GM21576 (cell line): Measurements from ENCODE around the gene TGDS.

Experiments
- ATAC-seq: cut with Tn5 transposase; IDR thresholded peaks from one replicate; pipeline ENCODE4 v1.9.1; 2021; ENCODE audit warnings: mild to moderate bottlenecking, moderate library complexity; ENCODE audit not compliant: unreplicated experiment

TGDS gene

DNA sequence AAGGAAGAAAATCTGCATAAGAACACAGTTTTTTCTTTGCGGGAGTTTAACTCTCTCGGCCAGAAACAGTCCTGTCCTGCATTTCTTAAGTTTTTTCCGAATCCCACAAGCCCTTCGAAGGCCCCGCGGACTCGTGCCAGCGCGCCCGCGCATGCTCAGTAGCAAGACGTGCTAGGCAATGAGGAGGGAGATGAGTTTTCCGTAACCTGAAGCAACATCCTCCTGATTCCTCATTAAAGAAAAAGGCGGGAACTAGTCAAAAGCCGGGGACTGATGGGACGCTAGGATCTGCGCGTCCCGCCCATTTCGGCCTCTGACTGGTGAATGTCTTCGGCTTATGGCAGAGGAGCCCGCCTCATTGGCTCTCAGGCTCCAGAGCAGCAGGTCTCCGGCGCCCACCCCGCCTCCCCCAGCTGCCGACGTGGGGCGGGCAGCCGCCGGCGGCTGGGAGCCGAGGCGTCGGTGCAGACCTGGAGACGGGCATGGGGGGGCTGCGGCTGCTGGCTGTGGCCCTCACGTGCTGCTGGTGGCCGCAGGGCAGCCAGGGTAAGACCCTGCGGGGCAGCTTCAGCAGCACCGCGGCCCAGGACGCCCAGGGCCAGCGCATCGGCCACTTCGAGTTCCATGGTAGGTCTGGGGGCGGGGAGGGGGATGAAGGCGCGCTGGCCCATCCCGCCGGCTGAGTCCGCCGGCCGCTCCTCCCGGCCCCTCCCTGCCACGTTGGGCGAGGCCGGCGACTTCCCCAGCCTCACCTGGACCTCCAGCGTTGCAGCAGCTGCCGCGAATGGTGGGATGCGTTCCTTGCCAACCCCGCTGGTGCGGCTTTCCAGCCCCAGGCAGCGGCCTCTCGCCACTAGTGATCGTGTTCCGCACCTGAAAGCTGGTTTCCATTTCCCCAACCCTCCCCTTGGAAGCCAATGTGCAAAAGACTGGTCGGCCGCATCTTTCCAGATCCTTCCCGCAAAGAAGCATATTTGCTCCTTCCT lies 5.8 kb upstream of the TGDS start, which contains the start of gene GPR180:
Gene GPR180 (plus strand): TSS at position 412 of the 986 bp plus-strand sequence. CDS start 71 bp downstream, at position 483.
- peak; percentile 99 for ATAC-seq

DNA sequence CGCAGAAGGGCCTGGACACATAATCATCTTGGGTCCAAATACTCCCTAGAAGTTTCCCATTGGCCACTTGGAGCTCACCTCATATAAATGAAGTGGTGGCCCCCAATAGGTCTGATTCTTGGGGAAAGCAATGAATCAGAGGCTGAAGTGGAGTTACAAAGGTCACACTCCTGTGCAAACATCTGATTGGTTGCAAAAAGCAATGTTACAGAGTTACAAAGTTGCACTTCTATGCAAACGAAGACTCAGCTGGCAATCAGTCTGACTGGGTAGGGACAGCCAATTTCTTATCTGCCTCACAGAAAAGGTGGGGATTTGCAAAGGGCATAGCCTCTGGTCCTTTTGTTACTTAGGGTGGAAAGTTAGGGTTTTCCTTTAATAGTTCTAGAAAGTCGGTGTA lies 3.9 kb upstream of the TGDS start:
- no peak for ATAC-seq

DNA sequence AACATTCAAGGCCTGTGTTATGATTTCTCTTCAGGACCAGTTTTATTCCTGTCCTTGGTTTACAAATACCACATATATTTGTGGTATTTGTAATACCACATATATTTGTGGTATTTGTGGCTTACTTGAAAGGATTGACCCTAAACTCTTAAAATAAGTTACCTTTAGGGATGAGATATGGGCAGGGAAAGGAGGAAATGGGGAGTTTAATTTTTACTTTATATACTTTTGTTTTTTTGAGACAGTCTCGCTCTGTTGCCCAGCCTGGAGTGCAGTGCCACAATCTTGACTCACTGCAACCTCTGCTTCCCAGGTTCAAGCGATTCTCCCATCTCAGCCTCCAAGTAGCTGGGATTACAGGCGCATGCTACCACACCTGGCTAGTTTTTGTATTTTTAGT lies 2.3 kb upstream of the TGDS start:
- no peak for ATAC-seq

DNA sequence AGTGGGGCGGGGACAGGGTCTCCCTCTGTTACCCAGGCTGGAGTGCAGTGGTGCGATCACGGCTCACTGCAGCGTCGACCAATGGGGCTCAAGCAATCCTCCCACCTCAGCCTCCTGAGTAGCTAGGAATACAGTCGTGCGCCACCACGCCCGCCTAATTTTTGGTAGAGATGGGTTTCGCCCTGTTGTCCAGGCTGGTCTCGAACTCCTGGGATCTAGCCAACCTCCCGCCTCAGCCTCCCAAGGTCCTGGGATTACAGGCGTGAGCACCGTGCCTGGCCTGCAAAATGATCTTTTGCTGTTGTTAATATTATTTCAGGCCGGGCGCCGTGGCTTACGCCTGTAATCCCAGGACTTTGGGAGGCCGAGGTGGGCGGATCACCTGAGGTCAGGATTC lies 621 bp upstream of the TGDS start:
- ATAC-seq: no peak

DNA sequence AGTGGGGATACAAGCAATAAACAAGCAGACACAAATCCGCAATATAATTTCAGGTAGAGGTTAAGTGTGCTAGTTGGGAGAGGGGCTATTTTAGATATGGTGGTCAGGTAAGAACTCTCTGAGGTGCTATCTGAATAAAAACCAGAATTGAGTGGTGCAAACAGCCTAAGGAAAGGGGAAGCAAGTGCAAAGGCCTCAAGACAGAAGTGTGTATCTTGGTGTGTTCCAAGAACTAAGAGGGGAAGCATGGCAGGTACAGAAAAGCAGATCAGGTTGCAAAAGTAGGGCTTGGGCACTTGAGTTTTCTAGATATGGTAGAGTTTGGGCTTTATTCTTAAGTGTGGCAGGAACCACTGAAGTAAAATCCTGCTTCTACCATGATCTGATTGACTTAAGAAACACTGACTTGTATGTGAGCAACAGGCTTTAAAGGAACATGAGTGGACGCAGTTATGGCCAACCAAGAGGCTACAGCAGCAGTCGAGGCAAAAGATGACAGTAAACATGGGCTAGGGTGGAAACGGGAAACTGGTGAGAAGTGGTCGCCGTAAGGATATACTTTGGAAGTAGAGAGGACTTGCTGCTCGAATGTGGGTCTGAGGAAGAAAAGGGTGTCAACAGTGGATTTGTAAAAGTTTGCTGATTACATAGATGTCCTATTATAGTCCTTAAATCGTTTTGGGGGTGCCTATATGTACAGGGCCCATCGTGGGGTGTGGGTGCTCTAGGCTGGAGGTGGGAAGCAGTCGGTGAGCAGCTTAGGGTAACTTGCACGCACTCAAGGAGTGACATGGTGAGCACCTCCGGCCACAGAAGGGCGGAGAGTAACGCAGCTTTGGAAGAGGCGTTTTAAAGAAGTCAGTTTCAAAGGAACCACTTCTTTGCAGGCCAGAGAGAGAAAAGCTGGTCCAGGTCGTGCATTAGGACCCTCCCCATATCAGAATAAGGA lies 677 bp downstream of the TGDS start:
- peak; percentile 48 for ATAC-seq

DNA sequence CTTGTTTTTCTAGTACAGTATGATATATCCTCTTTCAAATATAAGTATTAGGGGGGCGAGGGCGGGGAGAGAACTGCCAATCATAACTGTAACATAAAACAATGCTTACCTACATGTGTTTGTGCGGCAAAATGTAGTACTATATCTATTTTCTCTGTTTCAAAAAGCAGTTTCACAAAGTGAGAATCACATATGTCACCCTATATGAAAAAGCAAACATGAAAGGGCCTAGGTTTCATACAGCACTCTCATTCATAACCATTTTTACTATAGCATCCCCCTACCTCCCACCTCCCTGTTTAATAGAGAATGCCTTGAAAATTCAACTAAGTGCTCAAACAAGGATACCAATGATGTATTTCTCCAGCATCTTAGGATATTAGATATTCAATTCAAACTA lies 5.2 kb downstream of the TGDS start:
- no peak for ATAC-seq

DNA sequence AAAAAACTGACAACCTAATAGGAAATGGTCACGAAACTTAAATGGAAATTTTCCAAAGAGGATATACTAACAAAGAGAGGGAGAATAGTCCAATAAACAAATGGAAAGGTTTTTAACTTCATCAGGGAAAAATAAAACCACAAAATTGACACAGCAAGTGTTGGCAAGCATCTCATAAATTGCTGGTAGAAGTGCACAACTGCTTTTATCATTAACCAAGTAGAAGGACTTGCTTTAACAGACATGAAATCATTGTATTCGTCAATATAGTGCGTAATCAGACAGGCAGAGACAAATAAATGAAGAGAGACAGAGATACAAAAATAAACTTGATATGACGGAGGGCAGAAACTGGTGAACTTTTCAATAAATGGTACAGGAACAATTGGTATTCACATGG lies 7.4 kb downstream of the TGDS start:
- ATAC-seq: no peak

DNA sequence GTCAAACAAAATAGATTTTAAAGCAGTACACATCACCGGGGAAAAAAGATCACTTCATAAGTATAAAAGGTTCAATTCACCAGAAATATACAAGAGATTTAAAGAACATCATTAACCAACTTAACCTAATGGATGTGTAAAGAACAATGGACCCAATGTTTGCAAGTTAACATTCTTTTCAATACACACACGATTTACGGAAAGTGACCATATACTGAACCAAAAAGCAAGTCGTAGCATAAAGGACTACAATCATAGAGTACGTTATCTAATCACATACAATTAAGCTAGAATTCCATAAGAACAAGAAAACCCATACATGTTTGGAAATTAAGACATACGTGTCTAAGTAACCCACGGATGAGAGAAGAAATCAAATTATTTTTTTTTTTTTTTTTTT lies 9.6 kb downstream of the TGDS start:
- ATAC-seq: no peak

DNA sequence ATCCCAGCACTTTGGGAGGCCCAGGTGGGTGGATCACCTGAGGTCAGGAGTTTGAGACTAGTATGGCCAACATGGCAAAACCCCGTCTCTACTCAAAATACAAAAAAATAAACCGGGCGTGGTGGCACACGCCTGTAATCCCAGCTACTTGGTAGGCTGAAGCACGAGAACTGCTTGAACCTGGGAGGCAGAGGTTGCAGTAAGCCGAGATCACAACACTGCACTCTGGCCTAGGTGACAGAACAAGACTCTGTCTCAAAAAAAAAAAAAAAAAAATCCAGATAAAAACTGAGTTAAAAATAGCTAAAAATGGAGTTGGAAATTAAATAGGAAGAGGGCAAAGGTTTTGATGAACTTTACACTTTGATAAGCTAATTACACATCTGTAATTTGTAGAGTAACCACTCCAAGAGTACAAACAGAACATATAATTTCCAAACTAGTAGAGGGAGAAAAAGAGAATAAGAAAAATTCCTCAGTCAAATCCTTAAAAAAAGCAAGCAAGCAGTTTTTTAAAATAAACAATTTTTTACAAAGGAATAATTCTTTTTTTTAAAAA lies 10.3 kb downstream of the TGDS start:
- ATAC-seq: no peak

DNA sequence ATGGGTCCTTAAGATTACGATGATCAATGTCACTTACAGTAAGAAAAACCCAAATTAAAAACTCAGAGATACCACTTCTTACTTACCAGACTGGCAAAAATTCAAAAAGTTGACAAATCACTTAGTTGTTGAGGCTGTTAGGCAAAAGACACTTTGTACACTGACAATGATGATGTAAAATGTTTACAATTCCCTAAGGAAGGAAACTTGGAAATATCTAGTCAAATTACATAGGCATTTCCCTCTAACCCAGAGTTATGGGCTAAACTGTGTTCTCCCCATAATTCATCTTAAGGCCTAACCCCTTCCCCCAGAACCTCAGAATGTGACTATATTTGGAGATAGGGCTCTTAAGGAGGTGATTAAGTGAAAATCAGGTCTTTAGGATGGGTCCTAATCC lies 12.0 kb downstream of the TGDS start:
- ATAC-seq: no peak

DNA sequence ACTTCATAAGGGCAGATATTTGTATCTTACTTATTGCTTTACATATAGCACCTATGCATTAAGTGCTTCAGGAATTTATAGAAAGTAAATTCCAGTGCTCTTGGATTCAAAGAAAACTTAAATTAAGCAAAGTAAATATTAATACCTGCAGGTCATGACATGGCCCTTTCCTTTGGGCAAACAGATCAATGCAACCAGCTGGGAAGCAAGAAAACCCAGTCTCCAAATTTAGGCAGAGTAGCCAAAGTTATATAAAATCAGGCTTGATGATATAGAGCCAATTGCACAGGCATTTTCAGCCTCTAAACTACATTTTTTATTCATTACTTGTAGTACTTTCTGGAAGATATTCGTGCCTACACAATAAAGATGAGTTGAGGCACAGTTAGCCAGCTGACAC lies 16.9 kb downstream of the TGDS start:
- no peak for ATAC-seq

DNA sequence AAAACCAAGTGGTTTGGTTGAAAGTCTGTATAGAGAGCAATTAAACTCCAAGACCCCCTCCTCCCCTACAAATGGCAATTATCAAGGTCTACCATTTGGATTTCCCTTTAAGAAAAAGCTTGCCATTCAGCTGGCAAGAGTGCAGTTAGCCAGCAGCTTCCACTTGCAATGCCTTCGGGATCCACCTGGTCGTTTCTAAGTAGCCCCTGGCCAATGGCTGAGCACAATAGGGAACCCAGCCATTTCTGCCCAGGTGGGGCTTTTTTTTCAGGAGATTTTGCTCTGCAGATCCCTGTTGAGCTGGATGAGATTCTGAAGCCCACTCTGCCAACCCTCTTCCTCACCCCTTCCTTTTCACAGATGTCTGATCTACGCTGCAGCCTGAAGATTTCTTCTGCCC lies 26.3 kb downstream of the TGDS start:
- no peak for ATAC-seq

DNA sequence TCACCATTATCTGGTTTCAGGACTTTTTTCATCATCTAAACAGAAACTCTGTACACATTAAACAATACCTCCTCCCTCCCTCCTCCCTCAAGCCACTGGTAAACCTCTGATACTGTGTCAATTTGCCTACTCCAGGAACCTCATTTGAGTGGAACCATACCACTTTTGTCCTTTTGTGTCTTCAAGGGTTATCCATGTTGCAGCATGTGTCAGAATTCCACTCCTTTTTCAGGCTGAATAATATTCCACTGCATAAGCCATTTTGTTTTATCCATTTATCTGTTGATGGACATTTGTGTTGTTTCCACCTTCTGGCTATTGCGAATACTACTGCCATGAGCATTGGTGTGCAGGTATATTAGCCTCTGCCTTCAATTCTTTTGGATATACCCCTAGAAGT lies 27.5 kb downstream of the TGDS start:
- no peak for ATAC-seq

DNA sequence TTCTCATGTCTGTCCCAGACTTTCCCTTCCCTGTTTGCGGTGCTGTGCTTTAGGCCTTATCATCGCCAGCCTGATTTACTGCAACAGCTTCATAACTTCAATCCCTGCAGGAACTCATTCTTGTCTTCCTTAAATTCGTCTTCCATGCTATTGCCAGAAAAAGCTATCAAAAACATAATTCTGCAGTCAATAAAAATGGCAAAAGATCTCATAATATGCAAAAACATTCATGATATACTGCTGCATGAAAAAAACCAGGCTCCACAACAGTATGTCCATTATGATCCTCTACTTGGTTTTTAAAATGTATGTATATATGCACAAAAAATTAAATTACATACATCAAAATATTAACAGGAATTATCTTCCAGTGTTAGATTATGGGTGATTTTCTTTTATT lies 28.4 kb downstream of the TGDS start:
- ATAC-seq: no peak

DNA sequence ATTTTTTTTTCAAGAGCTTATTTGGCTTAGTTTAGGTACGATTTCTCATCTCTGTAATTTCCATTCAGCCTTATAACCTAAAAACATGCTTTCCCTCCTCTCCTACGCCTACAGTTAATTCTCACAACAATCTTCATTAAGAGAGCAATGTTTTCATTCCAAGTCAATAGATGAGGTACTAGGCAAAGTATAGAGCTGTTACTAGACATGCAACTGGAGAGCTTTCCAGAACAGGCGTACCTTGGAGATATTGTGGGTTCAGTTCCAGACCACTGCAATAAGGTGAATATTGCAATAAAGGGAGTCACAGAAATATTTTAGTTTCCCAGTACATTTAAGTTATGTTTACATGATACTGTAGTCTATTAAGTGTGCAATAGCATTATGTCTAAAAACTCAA lies 34.8 kb downstream of the TGDS start:
- no peak for ATAC-seq

DNA sequence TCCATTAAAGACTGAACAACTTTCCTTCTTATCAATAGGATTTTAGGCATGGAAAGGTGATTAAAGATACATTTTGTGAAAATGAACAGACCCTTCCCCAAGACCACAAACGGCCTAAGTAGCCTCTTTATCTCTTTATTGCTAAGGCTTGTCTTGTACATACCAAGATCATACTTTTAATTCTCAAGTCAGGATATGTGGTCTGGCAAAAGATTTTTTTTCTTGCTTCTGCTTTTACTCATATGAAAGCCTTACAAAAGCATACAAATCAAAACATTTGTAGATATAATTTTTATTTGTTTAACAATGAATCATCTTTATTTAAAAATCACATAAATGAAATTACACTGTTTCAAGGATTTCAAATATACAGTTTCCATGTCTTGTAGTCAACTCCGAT lies 35.8 kb downstream of the TGDS start:
- ATAC-seq: no peak

DNA sequence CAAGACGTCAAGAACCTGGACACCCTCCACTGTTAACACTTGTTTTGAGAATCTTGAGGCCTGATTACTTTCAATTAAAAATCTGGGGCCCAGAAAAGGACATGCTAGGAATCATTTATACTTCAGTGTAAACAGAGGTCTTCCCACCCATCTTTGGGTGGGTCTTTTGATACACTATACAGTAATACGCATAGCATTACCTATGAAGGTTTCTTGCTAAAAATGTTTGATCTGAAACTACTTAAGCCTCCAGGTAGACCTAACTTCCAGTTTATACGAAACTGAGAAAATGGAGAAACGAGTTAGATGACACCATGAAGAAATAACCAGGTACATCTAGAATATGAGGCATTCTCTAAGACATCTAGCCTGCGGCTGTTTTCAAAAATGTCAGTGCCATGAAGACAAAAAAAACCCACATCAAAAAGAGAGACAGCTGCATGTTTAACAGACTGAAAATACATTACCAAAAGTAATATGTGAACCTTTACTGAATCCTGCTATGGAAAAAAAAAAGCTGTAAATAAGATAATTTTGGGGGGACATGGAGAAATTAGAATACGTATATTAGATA lies 36.6 kb downstream of the TGDS start:
- no peak for ATAC-seq

DNA sequence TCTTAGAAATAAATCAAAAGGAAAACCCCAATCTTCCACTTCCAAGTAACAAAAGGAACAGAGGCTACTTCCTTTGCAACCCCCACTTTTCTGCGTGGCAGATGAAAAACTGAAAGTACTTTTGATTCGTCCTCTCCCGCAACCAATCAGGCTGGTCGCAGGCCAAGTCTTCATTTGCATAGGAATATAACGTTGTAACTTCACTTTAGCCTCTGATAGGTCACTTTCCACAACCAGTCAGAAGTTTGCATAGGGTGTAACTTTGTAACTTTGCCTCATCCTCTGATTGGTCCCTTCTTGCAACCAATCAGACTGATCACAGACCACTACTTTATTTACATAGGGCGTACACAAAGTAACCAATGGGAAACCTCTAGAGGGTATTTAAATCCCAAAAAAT lies 37.2 kb downstream of the TGDS start:
- no peak for ATAC-seq

DNA sequence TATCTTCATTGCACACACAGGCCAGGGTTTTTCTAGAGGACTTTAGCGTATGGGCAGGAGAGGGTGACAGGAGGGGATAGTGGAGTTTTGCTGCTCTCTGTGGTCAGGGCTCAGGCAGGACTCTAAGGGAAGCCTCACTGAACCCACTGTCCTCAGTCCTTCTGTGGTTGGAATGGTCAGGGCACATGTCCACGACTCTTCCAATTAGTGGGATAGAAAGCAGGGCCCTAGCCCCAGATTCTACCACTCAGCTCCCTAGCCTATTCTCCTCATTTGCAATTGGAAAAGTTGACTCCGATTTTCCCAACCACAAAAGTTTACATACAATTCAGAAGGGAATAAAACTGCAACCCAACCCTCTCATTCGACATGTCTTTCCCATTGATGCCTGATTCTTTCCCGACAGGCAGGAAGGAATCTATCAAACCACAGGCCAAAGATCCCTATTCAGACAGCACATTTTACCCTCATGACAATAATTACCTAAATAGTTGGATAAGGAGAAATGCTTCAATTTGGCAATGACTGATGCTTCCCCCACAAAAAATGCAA lies 38.2 kb downstream of the TGDS start:
- ATAC-seq: no peak

DNA sequence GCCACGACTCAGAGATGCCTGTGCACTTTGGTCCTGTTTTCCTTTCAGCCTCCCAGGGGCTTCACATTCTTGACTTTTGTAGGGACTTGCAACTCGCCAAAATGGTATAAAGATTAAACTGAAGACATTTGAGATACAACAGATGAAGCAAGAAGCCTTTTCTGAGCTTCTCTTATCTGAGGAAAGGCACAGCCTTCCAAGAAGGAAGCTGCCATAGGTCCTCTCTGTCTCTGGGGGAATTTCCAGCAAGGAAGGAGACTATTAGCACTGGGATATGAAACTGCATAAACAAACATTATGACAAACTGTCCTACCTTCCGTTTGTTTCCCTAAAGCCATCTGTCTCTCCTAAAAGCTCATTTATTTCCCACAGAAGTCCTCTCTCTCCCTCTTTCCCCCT lies 39.3 kb downstream of the TGDS start:
- ATAC-seq: no peak

DNA sequence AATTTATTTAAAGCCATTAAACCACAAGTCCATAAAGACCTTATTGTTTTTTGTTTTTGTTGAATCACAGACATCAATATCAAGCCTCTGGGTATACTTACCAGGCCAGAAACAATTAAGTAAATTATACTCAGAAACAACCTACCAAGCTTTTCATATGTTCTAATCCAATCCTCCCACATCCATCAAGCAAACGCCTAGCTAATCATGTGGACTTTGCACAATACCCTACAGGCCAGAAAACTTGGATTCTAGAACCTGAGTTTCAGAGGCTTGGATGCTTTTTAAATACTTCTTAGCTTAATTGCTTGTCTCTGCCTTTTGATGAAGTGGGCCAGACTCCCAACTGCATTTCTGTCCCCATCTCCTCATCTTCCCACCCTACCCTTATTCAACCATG lies 39.9 kb downstream of the TGDS start:
- no peak for ATAC-seq
